ENCODE data around the gene LENG8.

DNA sequence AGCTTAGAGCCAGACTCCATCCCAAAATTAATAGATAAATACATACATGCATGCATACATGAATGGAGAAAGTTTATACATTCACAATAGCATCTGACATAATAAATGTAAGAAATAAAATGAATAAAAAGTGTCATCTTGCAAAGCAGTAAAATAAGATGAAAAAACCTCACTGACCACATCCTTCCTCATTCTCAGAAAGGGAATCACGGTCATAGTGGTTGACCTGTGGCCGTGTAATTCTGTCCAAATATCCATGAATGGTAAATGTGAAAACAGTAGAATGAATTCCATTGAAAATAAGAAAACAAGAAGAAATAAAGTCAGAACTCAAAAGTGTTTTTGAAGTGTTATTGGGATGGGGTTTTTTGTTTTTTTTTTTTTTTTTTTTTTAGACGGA, 33.9 kb downstream of the LENG8 start:
- TF ChIP-seq, protein P1, sequence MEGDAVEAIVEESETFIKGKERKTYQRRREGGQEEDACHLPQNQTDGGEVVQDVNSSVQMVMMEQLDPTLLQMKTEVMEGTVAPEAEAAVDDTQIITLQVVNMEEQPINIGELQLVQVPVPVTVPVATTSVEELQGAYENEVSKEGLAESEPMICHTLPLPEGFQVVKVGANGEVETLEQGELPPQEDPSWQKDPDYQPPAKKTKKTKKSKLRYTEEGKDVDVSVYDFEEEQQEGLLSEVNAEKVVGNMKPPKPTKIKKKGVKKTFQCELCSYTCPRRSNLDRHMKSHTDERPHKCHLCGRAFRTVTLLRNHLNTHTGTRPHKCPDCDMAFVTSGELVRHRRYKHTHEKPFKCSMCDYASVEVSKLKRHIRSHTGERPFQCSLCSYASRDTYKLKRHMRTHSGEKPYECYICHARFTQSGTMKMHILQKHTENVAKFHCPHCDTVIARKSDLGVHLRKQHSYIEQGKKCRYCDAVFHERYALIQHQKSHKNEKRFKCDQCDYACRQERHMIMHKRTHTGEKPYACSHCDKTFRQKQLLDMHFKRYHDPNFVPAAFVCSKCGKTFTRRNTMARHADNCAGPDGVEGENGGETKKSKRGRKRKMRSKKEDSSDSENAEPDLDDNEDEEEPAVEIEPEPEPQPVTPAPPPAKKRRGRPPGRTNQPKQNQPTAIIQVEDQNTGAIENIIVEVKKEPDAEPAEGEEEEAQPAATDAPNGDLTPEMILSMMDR (conservative IDR thresholded peaks at IDR 0.05), result no peak
- TF ChIP-seq ZFX (IDR thresholded peaks at IDR 0.05), result no peak

Measured in C4-2B (cell line).